K562 (cell line): ENCODE measurements around the gene CNOT4. TPM values are rescaled to one million over a fixed set of nuclear protein-coding genes. Genes with fewer than 3 reads are reported as not detected.

Experiments used
- CHD4 ChIP-seq: fragments of 200-600 bp; sonication (generic); IDR thresholded peaks from 3 replicates; pipeline ENCODE4 v1.6.1; 2012; ENCODE audit warnings: low read depth, mild to moderate bottlenecking, mixed read lengths, low read length, inconsistent platforms; ENCODE audit not compliant: insufficient read depth, insufficient replicate concordance, poor library complexity, severe bottlenecking
- CREB3 ChIP-seq: fragments of 450-650 bp; conservative IDR thresholded peaks from 2 replicates; pipeline ENCODE4 v1.6.1; 2016; ENCODE audit warnings: missing genetic modification characterization, low read depth, mild to moderate bottlenecking, missing compliant biosample characterization, moderate library complexity
- FOXJ2 ChIP-seq: fragments of 200-800 bp; sonication (Bioruptor generic); IDR thresholded peaks from 2 replicates; pipeline ENCODE4 v1.6.1; 2016; ENCODE audit warnings: missing genetic modification characterization, missing compliant biosample characterization
- HES1 ChIP-seq: fragments of 450-650 bp; IDR thresholded peaks from 2 replicates; pipeline ENCODE4 v1.6.1; 2016; ENCODE audit warnings: low read depth, mild to moderate bottlenecking, moderate library complexity
- HIVEP1 ChIP-seq: fragments of 250-450 bp; sonication (Bioruptor Pico); IDR thresholded peaks from 2 replicates; pipeline ENCODE4 v1.4.0; 2020; ENCODE audit warnings: mild to moderate bottlenecking
- MAX ChIP-seq: sonication (generic); formaldehyde crosslinking; IDR thresholded peaks from 2 replicates; pipeline ENCODE4 v1.9.0; 2022; ENCODE audit warnings: mild to moderate bottlenecking, missing genetic modification reagents
- MITF ChIP-seq: IDR thresholded peaks from 2 replicates; pipeline ENCODE4 v1.6.1; 2014; ENCODE audit warnings: antibody characterized with exemption
- NCOA4 ChIP-seq: fragments of 450-650 bp; IDR thresholded peaks from 2 replicates; pipeline ENCODE4 v1.6.1; 2018; ENCODE audit warnings: mild to moderate bottlenecking; ENCODE audit not compliant: partially characterized antibody
- PHB ChIP-seq: fragments of 250-450 bp; sonication (Bioruptor Pico); IDR thresholded peaks from 2 replicates; pipeline ENCODE4 v1.5.0; 2021
- PHTF2 ChIP-seq: fragments of 250-450 bp; sonication (Bioruptor Pico); IDR thresholded peaks from 2 replicates; pipeline ENCODE4 v1.5.0; 2021; ENCODE audit warnings: mild to moderate bottlenecking
- RB1 ChIP-seq: fragments of 450-650 bp; IDR thresholded peaks from 2 replicates; pipeline ENCODE4 v1.6.1; 2017; ENCODE audit warnings: low read depth, mild to moderate bottlenecking
- SAFB ChIP-seq: fragments of 200-400 bp; formaldehyde crosslinking; IDR thresholded peaks from 2 replicates; pipeline ENCODE4 v1.6.1; 2017; ENCODE audit warnings: low read depth, low read length, borderline replicate concordance
- SMARCB1 ChIP-seq: IDR thresholded peaks from 2 replicates; pipeline ENCODE4 v1.6.1; 2011; ENCODE audit warnings: improper control_type of control experiment, low read depth; ENCODE audit not compliant: insufficient read length
- TCF7L2 ChIP-seq: fragments of 150-350 bp; IDR thresholded peaks from 2 replicates; pipeline ENCODE4 v1.6.1; 2016; ENCODE audit warnings: low read depth, mild to moderate bottlenecking, low read length, moderate library complexity
- TEAD1 ChIP-seq, 2 experiments: fragments of 450-650 bp in 1 of 2; sonication (generic) in 1 of 2; formaldehyde crosslinking; IDR thresholded peaks; 2 replicates each; pipeline versions ENCODE4 v1.4.0 to v1.8.0; 2020 to 2022; ENCODE audit warnings: mild to moderate bottlenecking in 2 of 2, missing genetic modification reagents in 1 of 2
- TSC22D4 ChIP-seq: fragments of 450-650 bp; IDR thresholded peaks from 2 replicates; pipeline ENCODE4 v1.6.1; 2016; ENCODE audit warnings: missing genetic modification characterization, missing biosample characterization, control low read depth
- ZEB2 ChIP-seq: fragments of 450-650 bp; IDR thresholded peaks from 2 replicates; pipeline ENCODE4 v1.6.1; 2016
- ZNF175 ChIP-seq: fragments of 200-800 bp; sonication (Bioruptor generic); IDR thresholded peaks from 2 replicates; pipeline ENCODE4 v1.6.1; 2016; ENCODE audit warnings: low read depth, mild to moderate bottlenecking, missing genetic modification characterization, missing compliant biosample characterization
- ZNF75A ChIP-seq: fragments of 450-650 bp; formaldehyde crosslinking; IDR thresholded peaks from 2 replicates; pipeline ENCODE4 v1.4.0; 2020; ENCODE audit warnings: mild to moderate bottlenecking
- polyA plus RNA-seq, 8 experiments: library from polyadenylated mRNA; depleted of rRNA in 4 of 8; stranded (reverse) in 5 of 8; unstranded in 3 of 8; fragments of >200 nt; fragmentation: Nextera tagmentation in 2 of 8; fragmentation: Illumina TruSeq in 1 of 8; extraction: Ambion mirVana in 2 of 8; extraction: Trizol in 1 of 8; gene quantifications; 2 replicates each; pipeline versions ENCODE4 v1.2.1 to v1.2.3, GENCODE V29; 2011 to 2014; ENCODE audit warnings: inconsistent platforms in 1 of 8, missing spikeins in 1 of 8
- total RNA-seq, 7 experiments: library from RNA; depleted of rRNA in 6 of 7; stranded (reverse); fragments of >200 nt in 6 of 7; fragmentation: Illumina TruSeq in 2 of 7; extraction: Trizol in 2 of 7; gene quantifications; 2 replicates each; pipeline versions ENCODE4 v1.2.1 to v1.2.3, GENCODE V29; 2011 to 2021; ENCODE audit warnings: low replicate concordance in 1 of 7
- TF ChIP-seq, protein P1 (sequence below): fragments of 200-800 bp; sonication (Bioruptor generic); IDR thresholded peaks from 2 replicates; pipeline ENCODE4 v1.6.1; 2017; ENCODE audit warnings: missing genetic modification characterization, missing compliant biosample characterization
- TF ChIP-seq, protein P2 (sequence below): fragments of 250-450 bp; sonication (Bioruptor Pico); IDR thresholded peaks from 2 replicates; pipeline ENCODE4 v1.5.0; 2021

Gene CNOT4
- total and polyA plus RNA-seq, 9 of the 15 experiments (the other 6 are each of a cell fraction or from before 2014, with no cell fraction given), result 8.6 to 24.1 (median 15.4) TPM

GRCh38 chr7:135509839-135510591 lies at the start of gene CNOT4 (continued):
- TF ChIP-seq, protein P1, sequence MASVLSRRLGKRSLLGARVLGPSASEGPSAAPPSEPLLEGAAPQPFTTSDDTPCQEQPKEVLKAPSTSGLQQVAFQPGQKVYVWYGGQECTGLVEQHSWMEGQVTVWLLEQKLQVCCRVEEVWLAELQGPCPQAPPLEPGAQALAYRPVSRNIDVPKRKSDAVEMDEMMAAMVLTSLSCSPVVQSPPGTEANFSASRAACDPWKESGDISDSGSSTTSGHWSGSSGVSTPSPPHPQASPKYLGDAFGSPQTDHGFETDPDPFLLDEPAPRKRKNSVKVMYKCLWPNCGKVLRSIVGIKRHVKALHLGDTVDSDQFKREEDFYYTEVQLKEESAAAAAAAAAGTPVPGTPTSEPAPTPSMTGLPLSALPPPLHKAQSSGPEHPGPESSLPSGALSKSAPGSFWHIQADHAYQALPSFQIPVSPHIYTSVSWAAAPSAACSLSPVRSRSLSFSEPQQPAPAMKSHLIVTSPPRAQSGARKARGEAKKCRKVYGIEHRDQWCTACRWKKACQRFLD, result peak; percentile 78
- TF ChIP-seq MAX (CRISPR knock-in tag), result peak; percentile 95
- TF ChIP-seq RB1, result 0 out of 2 replicates have a peak, but pooled peaks have one; percentile 46
- TF ChIP-seq ZNF175 (CRISPR knock-in tag), result peak; percentile 54; the same call in 1 of the 2 replicates
- TF ChIP-seq, protein P2, sequence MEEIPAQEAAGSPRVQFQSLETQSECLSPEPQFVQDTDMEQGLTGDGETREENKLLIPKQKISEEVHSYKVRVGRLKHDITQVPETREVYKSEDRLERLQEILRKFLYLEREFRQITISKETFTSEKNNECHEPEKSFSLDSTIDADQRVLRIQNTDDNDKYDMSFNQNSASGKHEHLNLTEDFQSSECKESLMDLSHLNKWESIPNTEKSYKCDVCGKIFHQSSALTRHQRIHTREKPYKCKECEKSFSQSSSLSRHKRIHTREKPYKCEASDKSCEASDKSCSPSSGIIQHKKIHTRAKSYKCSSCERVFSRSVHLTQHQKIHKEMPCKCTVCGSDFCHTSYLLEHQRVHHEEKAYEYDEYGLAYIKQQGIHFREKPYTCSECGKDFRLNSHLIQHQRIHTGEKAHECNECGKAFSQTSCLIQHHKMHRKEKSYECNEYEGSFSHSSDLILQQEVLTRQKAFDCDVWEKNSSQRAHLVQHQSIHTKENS (CRISPR knock-in tag), result no peak
- TF ChIP-seq CREB3 (tag), result no peak
- no peak for TF ChIP-seq PHB (CRISPR knock-in tag)
- TF ChIP-seq FOXJ2 (tag), result peak; percentile 85
- no peak for TF ChIP-seq TSC22D4 (tag)
- 0 out of 2 replicates have a peak, but pooled peaks have one; percentile 5 for TF ChIP-seq PHTF2 (CRISPR knock-in tag)
- TF ChIP-seq SMARCB1, result no peak
- 0 out of 2 replicates have a peak, but pooled peaks have one; percentile 19 for TF ChIP-seq MITF
- TF ChIP-seq CHD4, result peak; percentile 36
- TF ChIP-seq SAFB, result no peak
- TF ChIP-seq NCOA4, result no peak
- no peak for TF ChIP-seq ZEB2
- TF ChIP-seq HES1, result no peak
- peak; percentile 79 to 85; a peak in 3 of 4 replicates for TF ChIP-seq TEAD1 (CRISPR knock-in tag; IDR thresholded peaks at IDR 0.05)
- TF ChIP-seq HIVEP1, result peak; percentile 81; the same call in 1 of the 2 replicates
- 0 out of 2 replicates have a peak, but pooled peaks have one; percentile 7 for TF ChIP-seq TCF7L2
- TF ChIP-seq ZNF75A, result no peak
